K562 (cell line): ENCODE measurements around the gene ZRANB3. TPM values are rescaled to one million over a fixed set of nuclear protein-coding genes. Genes with fewer than 3 reads are reported as not detected.

ENCODE experiments used
- E2F6 ChIP-seq, 2 experiments: IDR thresholded peaks; 2 replicates each; pipeline ENCODE4 v1.6.1; 2011; ENCODE audit warnings: borderline replicate concordance in 1 of 2, control low read depth in 1 of 2, low read depth in 1 of 2, low read length in 1 of 2, mild to moderate bottlenecking in 1 of 2, mixed read lengths in 1 of 2, moderate library complexity in 1 of 2; ENCODE audit not compliant: insufficient read depth in 1 of 2, insufficient read length in 1 of 2, poor library complexity in 1 of 2, severe bottlenecking in 1 of 2; ENCODE audit errors: extremely low read depth in 1 of 2
- E4F1 ChIP-seq: fragments of 250-450 bp; sonication (Bioruptor Pico); IDR thresholded peaks from 2 replicates; pipeline ENCODE4 v1.5.0; 2021; ENCODE audit warnings: mild to moderate bottlenecking, borderline replicate concordance
- RBM25 ChIP-seq: fragments of 200-400 bp; formaldehyde crosslinking; IDR thresholded peaks from 2 replicates; pipeline ENCODE4 v1.6.1; 2018; ENCODE audit warnings: low read length, low read depth, moderate library complexity; ENCODE audit not compliant: severe bottlenecking
- ZBTB11 ChIP-seq, 3 experiments: fragments of 200-800 bp in 1 of 3; fragments of 250-450 bp in 1 of 3; fragments of 450-650 bp in 1 of 3; sonication (Bioruptor Pico) in 1 of 3; sonication (Bioruptor generic) in 1 of 3; formaldehyde crosslinking in 1 of 3; IDR thresholded peaks; 2 replicates each; pipeline versions ENCODE4 v1.6.1 to v1.8.0; 2016 to 2022; ENCODE audit warnings: mild to moderate bottlenecking in 2 of 3, missing genetic modification characterization in 2 of 3, missing compliant biosample characterization in 1 of 3, moderate library complexity in 1 of 3
- polyA plus RNA-seq, 8 experiments: library from polyadenylated mRNA; depleted of rRNA in 4 of 8; stranded (reverse) in 5 of 8; unstranded in 3 of 8; fragments of >200 nt; fragmentation: Nextera tagmentation in 2 of 8; fragmentation: Illumina TruSeq in 1 of 8; extraction: Ambion mirVana in 2 of 8; extraction: Trizol in 1 of 8; gene quantifications; 2 replicates each; pipeline versions ENCODE4 v1.2.1 to v1.2.3, GENCODE V29; 2011 to 2014; ENCODE audit warnings: inconsistent platforms in 1 of 8, missing spikeins in 1 of 8
- total RNA-seq, 7 experiments: library from RNA; depleted of rRNA in 6 of 7; stranded (reverse); fragments of >200 nt in 6 of 7; fragmentation: Illumina TruSeq in 2 of 7; extraction: Trizol in 2 of 7; gene quantifications; 2 replicates each; pipeline versions ENCODE4 v1.2.1 to v1.2.3, GENCODE V29; 2011 to 2021; ENCODE audit warnings: low replicate concordance in 1 of 7

The ZRANB3 gene
- total and polyA plus RNA-seq, 9 of the 15 experiments (the other 6 are each of a cell fraction or from before 2014, with no cell fraction given) = 8.6 to 21.3 (median 14.7) TPM

DNA sequence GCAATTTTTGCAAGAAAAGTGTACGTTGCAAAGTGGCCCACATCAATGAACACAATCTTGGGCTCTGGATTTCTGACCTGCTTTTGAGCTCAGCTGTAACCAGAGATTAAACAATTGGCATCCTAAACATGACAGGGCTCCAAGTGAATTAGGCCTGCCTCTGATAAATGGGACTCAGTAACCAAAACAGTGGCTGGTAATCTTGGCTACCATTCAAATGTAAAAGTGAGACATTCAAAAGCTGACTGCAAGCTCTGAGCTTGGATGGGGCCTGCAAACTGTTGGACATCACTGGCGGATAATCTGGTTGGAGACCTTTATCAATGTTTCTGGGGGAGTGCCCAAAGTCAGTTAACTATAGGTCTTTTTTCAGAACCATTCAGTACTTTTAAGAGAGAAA, 318.3 kb downstream of the ZRANB3 start (continued):
- TF ChIP-seq E4F1 (no peak), ZBTB11 (CRISPR knock-in tag; IDR thresholded peaks at IDR 0.05) (no peak), E2F6 (IDR thresholded peaks at IDR 0.05; ENCODE audit: borderline replicate concordance in 1 of 2, extremely low read depth in 1 of 2, insufficient read depth in 1 of 2, insufficient read length in 1 of 2, low read depth in 1 of 2, low read length in 1 of 2, poor library complexity in 1 of 2, severe bottlenecking in 1 of 2) (no peak), RBM25 (no peak)
